ENCODE data around the gene RNF126. TPM values are rescaled to one million over a fixed set of nuclear protein-coding genes. Genes with fewer than 3 reads are reported as not detected.
"Not testable (repeated sequence)": the region's sequence is repeated elsewhere in the genome, so short reads cannot be mapped to it uniquely, and the experiment has no call there.

The RNF126 gene
- total and polyA plus RNA-seq, 7 donors: 25.2 to 72.1 (median 51.6) TPM

GRCh38 chr19:670609-671075 is 7.6 kb upstream of the RNF126 start:
- H3K4me1 ChIP-seq: no peaks in the 10 kb centered on the region
- no peak for DNase-seq
- H3K9me3 ChIP-seq: no peaks in the 10 kb centered on the region
- H3K4me3 ChIP-seq: no peak overlapping the region
- H3K27me3 ChIP-seq (ENCODE audit: insufficient read depth in 3 of 3, low read length in 2 of 3): peaks cover 0 to 9% (median 6%) of the 10 kb centered on the region in 3 donors
- no peak overlapping the region for H3K27ac ChIP-seq
- intact Hi-C loops (cut with DNase I): no loop called here
- ATAC-seq: no peak
- H3K36me3 ChIP-seq (ENCODE audit: insufficient read depth in 1 of 2, low read depth in 1 of 2): no peaks in the 10 kb centered on the region
- no peak for TF ChIP-seq CTCF (IDR thresholded peaks at IDR 0.05)
- 66 to 73% (median 68%) methylated on average over 9 of the region's 9 CpGs for WGBS, 3 donors

- H3K4me1 ChIP-seq; H3K27ac ChIP-seq; H3K4me3 ChIP-seq; intact Hi-C loops (cut with DNase I); H3K9me3 ChIP-seq; H3K27me3 ChIP-seq (ENCODE audit: insufficient read depth in 3 of 3, low read length in 2 of 3); H3K36me3 ChIP-seq (ENCODE audit: insufficient read depth in 1 of 2, low read depth in 1 of 2); DNase-seq; ATAC-seq: not testable (repeated sequence)
- 63 to 65% (median 65%) methylated on average over 12 of the region's 12 CpGs for WGBS, 3 donors
These were observed 5.8 kb upstream of the RNF126 start for GRCh38 chr19:668675-669434.

- H3K27me3 ChIP-seq (ENCODE audit: insufficient read depth in 3 of 3, low read length in 2 of 3); DNase-seq; ATAC-seq; H3K4me3 ChIP-seq; H3K27ac ChIP-seq; H3K36me3 ChIP-seq (ENCODE audit: insufficient read depth in 1 of 2, low read depth in 1 of 2); H3K9me3 ChIP-seq: not testable (repeated sequence)
- intact Hi-C loops (cut with DNase I): loop anchor here in 1 of 2 donors (2.0 kb wide), 1 partner anchor 70 kb away; no protein-coding TSS in a partner anchor
- peaks cover 12% of the 10 kb centered on the region for H3K4me1 ChIP-seq
- WGBS, 3 donors: 86 to 93% (median 87%) methylated on average over 30 to 38 of the region's 38 CpGs
These were observed 4.1 kb upstream of the RNF126 start for GRCh38 chr19:666985-667573.

- Histone ChIP-seq H3K27me3 (ENCODE audit: insufficient read depth in 3 of 3, low read length in 2 of 3) (no peaks in the 10 kb centered on the region), H3K36me3 (ENCODE audit: insufficient read depth in 1 of 2, low read depth in 1 of 2) (no peaks in the 10 kb centered on the region), H3K4me3 (peak overlapping the region; percentile 44), H3K27ac (no peak overlapping the region), H3K9me3 (no peaks in the 10 kb centered on the region), H3K4me1 (peaks cover 32% of the 10 kb centered on the region)
- WGBS, 3 donors: 5 to 9% (median 7%) methylated on average over 22 to 24 of the region's 24 CpGs
- peak; percentile 82 to 88 for DNase-seq
- peak; percentile 90 for TF ChIP-seq CTCF (IDR thresholded peaks at IDR 0.05)
- intact Hi-C loops (cut with DNase I): loop anchor here (1.0 to 2.0 kb wide), 2 partner anchors 69 to 70 kb away; no protein-coding TSS in a partner anchor
- peak; percentile 23 to 68 (median 40) for ATAC-seq
These were observed 2.0 kb upstream of the RNF126 start for GRCh38 chr19:664913-665443.

GRCh38 chr19:663682-664117 is 686 bp upstream of the RNF126 start:
- Histone ChIP-seq H3K9me3 (no peaks in the 10 kb centered on the region), H3K4me3 (peak overlapping the region; percentile 100), H3K36me3 (ENCODE audit: insufficient read depth in 1 of 2, low read depth in 1 of 2) (no peaks in the 10 kb centered on the region), H3K4me1 (peaks cover 45% of the 10 kb centered on the region), H3K27me3 (ENCODE audit: insufficient read depth in 3 of 3, low read length in 2 of 3) (no peaks in the 10 kb centered on the region), H3K27ac (peak overlapping the region; percentile 89)
- ATAC-seq (peak in 2 of 4 donors; percentile 30 to 39), DNase-seq (no peak)
- TF ChIP-seq CTCF (IDR thresholded peaks at IDR 0.05): no peak
- intact Hi-C loops (cut with DNase I): loop anchor here in 1 of 2 donors (2.0 kb wide), 1 partner anchor 71 kb away; no protein-coding TSS in a partner anchor
- WGBS, 3 donors: 28 to 31% (median 28%) methylated on average over 18 of the region's 18 CpGs
